ENCODE results near the gene TCF12.
"Not testable (repeated sequence)": the region's sequence is repeated elsewhere in the genome, so short reads cannot be mapped to it uniquely, and the experiment has no call there.

The TCF12 gene

GRCh38 chr15:56980473-56980872 lies 62.0 kb downstream of the TCF12 start:
- no peak for DNase-seq

DNA sequence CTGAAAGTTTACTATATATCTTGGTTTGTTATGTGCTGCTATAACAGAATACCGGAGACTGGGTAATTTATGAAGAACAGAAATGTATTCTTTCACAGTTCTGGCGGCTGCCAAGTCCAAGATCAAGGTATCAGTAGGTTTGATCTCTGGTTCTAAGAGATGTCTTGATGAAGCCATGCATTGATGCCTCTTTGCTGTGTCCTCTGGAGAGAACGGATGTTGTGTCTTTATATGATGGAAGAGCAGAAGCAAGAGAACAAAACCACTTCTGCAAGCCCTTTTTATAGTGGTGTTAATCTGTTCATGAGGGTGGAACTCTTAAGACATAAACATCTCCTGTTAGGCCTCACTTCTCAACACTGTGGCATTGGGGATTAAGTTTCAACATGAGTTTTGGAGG lies 62.7 kb downstream of the TCF12 start:
- DNase-seq, result no peak

- no peak for DNase-seq
These were observed 64.5 kb downstream of the TCF12 start for GRCh38 chr15:56982987-56983386.

- no peak for DNase-seq
These were observed 66.4 kb downstream of the TCF12 start for GRCh38 chr15:56984681-56985481.

GRCh38 chr15:56985856-56986255 lies 67.4 kb downstream of the TCF12 start:
- DNase-seq, result no peak

DNA sequence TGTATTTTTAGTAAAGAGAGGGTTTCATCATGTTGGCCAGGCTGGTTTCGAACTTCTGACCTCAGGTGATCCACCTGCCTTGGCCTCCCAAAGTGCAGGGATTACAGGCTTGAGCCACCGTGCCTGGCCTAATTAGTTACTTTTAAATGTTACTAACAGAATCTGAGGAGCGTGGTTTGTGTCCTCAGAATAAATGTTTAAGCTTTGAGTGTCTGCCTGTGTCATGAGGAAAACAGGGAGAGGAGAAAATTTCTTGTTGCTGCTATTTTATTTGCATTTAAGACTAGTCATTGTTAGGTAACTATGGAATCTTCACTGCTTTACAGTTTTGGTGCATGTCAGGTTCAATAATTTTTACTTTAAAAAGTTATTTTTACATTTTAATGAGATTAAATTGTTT lies 68.8 kb downstream of the TCF12 start:
- no peak for DNase-seq

DNA sequence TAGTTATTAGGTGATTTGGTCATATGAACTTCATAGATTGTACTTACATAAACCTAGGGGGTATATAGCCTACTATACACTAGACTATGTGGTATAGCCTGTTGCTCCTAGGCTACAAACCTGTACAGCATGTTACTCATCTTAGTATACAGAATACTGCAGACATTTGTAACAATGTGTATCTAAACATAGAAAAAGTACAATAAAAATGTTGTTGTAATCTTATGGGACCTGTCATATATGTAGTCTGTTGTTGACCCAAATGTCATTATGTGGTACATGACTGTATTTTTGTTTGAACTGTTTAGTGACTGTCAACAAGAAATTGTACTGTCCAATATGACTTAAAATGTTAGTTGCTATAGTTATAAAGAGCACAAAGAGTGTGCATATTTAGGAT lies 69.8 kb downstream of the TCF12 start:
- no peak for DNase-seq

DNA sequence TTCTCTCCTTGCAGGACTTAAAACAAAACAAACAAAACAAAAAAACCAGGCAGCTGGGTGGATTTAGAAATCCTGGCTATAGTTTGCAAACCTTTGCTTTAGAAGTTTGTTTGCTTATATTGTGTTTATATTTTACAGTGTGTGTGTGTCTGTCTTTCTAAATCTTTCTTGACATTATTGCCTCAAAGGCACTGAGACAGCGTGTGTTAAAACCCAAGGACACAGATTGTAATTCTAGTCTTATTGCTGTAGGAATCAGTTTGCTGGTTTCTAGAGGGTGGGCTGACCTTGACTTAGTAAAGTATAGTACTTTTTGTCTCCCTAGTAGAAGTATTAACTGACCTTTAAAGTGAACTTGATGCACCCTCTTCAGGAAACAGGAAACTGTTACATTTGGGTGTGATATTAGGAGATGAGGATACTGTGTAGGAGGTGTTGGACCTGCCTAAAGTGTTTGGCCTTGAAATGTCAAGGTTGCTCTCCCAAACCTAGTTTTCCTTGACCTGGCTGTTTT lies 71.0 kb downstream of the TCF12 start:
- no peak for DNase-seq

GRCh38 chr15:56991017-56991416 lies 72.6 kb downstream of the TCF12 start:
- no peak for DNase-seq

- DNase-seq, result no peak
These were observed 74.3 kb downstream of the TCF12 start for GRCh38 chr15:56992725-56993124.

GRCh38 chr15:56994280-56994679 lies 75.8 kb downstream of the TCF12 start:
- DNase-seq, result no peak

DNA sequence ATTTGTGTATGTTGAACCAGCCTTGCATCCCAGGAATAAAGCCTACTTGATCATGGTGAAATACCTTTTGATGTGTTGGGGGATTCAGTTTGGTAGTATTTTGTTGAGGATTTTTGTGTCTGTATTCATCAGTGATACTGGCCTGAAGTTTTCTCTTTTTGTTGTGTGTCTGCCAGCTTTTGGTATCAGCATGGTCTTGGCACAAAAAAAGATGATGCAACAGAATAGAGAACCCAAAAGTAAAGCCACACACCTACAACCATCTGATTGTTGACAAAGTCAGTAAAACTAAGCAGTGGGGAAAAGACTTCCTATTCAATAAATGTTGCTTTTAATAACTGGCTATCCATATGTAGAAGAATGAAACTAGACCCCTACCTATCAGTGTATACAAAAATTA lies 77.6 kb downstream of the TCF12 start:
- DNase-seq, result no peak

- DNase-seq, result no peak
These were observed 78.5 kb downstream of the TCF12 start for GRCh38 chr15:56996746-56997470.

DNA sequence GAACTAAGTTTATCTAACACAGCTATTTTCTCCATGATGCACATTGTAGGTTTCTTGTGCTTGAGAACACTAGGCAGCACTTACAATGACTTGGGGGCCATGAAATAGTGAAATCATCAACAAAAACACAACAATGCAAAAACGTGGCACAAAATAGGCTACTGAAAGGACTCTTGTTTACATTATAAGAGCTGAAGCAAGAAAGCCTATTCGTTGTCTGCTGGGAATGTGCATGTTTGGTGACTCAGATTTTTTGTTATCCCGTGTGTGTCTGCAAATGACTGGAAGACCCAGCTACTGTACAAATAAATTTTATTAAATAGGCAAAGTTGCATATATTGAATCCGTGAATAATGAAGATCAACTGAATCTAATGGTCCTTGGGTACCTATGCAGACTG lies 85.0 kb downstream of the TCF12 start:
- DNase-seq, result no peak

DNA sequence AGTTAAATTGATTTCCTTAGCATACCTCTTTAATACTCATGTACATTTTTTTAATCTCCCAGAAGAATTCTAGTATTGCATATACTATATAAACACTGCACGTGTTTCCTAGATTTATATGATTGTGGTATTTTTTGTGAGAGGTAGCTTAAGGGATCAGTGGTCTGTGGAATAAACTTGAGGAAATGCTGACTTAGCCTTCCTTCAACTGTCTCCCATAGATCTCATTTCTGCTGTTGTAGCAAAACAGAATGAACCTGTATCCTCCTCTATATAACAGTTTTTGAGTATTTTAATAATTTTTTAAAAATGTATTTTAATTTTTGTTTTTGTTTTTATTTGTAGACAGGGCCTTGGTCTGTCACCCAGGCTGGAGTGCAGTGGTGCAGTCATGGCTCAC lies 86.8 kb downstream of the TCF12 start:
- no peak for DNase-seq

GRCh38 chr15:57007797-57008196 lies 89.4 kb downstream of the TCF12 start:
- not testable (repeated sequence) for DNase-seq

DNA sequence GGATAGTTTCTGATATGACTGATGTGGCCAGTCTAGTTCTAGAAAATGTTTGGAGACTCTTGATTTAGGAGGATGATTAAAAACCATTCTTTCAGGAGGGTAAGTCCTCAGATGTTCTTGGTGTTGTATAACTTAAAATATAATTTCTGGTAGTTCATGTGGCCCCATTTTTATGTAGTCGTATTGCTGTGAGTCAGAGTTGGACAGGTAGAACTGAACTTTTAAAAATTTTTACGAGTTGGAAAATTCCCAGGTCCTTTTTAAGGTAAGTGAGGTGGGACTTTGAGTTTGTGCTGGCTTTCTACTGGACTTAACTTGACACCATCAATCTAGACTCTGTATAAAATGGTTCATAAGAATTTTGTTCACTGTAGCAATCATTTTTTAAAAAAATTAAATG lies 92.3 kb downstream of the TCF12 start:
- DNase-seq, result no peak

- DNase-seq, result no peak
These were observed 94.1 kb downstream of the TCF12 start for GRCh38 chr15:57012556-57012955.

GRCh38 chr15:57014896-57015295 lies 96.5 kb downstream of the TCF12 start:
- not testable (repeated sequence) for DNase-seq

- no peak for DNase-seq
These were observed 96.9 kb downstream of the TCF12 start for GRCh38 chr15:57015360-57015759.

- no peak for DNase-seq
These were observed 97.5 kb downstream of the TCF12 start for GRCh38 chr15:57015897-57016296.

DNA sequence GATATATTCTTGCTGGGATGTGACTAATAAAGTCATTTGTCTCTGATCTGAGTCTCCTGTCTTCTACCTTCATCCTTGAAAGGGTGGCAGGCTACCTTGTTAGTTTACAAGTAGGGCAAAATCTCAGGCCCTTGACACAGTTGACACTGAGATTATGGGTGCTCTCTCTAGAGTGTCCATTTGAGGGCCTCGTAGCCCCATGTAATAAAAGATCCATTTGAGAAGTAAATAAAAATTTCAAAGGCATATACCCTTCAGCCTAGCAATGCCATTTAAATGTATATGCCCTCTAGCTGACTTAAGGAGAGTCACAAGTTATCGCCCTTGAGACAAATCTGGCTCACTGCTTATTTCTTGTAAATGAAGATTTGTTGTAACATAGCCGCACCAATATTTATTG lies 98.6 kb downstream of the TCF12 start:
- no peak for DNase-seq

DNA sequence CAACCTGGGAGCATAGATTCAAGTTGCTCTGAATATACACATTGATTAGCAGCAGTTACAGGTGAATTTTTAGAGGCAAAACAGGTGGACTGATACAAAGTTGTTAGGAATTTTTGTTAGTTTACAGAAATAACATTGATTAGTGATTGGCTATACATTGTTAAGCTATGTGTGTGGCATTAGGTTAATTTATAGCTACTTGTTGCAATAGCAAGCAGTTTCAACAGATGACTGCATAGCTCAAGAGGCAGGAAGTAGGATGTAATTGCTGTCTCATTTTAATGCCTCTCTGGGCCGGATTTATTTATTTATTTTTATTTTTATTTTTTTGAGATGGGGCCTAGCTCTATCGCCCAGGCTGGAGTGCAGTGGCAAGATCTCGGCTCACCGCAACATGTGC lies 99.7 kb downstream of the TCF12 start:
- DNase-seq, result no peak

GRCh38 chr15:57019496-57020160 lies 101.2 kb downstream of the TCF12 start:
- DNase-seq, result no peak
